Activated CD4-positive, alpha-beta memory T cell treated with anti-CD3 and anti-CD28 coated beads, Interleukin-2, amount 10 ng/mL, durations not matched to agents 7 days and 5 days (primary cell): ENCODE data around the gene AMDHD1. TPM values are rescaled to one million over a fixed set of nuclear protein-coding genes. Genes with fewer than 3 reads are reported as not detected.

Experiments
- CTCF ChIA-PET: fragments of 350-600 bp; sonication (Branson Sonifier 250); formaldehyde crosslinking; loops from one replicate; lab custom pipeline; 2021; ENCODE audit warnings: antibody characterized with exemption, inconsistent platforms; lab: Charles Lee
- POLR2A ChIA-PET: fragments of 350-600 bp; sonication (Branson Sonifier 250); formaldehyde crosslinking; loops from one replicate; lab custom pipeline; 2021; ENCODE audit warnings: antibody characterized with exemption; lab: Charles Lee
- DNase-seq: peaks from one replicate; pipeline ENCODE4 v3.0.0-alpha.2; 2020
- H3K27ac Mint-ChIP-seq: one replicate; pipeline ENCODE4 v1.8.0; 2021; ENCODE audit warnings: mild to moderate bottlenecking, mixed read lengths
- H3K27me3 Mint-ChIP-seq: one replicate; pipeline ENCODE4 v1.8.0; 2021; ENCODE audit warnings: mixed read lengths
- H3K36me3 Mint-ChIP-seq: one replicate; pipeline ENCODE4 v1.8.0; 2021; ENCODE audit warnings: low read depth, mixed read lengths
- H3K4me1 Mint-ChIP-seq: one replicate; pipeline ENCODE4 v1.8.0; 2021; ENCODE audit warnings: mixed read lengths
- H3K4me3 Mint-ChIP-seq: one replicate; pipeline ENCODE4 v1.8.0; 2021; ENCODE audit warnings: mild to moderate bottlenecking, mixed read lengths
- H3K9me3 Mint-ChIP-seq: one replicate; pipeline ENCODE4 v1.8.0; 2021; ENCODE audit warnings: mixed read lengths
- total RNA-seq, 2 experiments: library from RNA; stranded (reverse); gene quantifications; one replicate each; pipeline ENCODE4 v1.2.3, GENCODE V29; 2021

AMDHD1 gene
- total RNA-seq, 2 experiments from 2014 or later = 0.40 to 0.93 TPM

- ChIA-PET POLR2A (interaction anchor here (1.2 to 2.5 kb wide), 4 partner anchors 9 to 471 kb away, joined by 3 to 11 read pairs (median 4); partner anchors contain the start of gene METAP2), CTCF (interaction anchor here (0.8 to 4.3 kb wide), 8 partner anchors 9 to 573 kb away, joined by 3 to 34 read pairs (median 6); no protein-coding TSS in a partner anchor)
- H3K9me3 Mint-ChIP-seq = no peaks in the 10 kb centered on the region
- peaks cover 2% of the 10 kb centered on the region for H3K27me3 Mint-ChIP-seq
- DNase-seq = no peak
- no peaks in the 10 kb centered on the region for H3K36me3 Mint-ChIP-seq
- peak overlapping the region; percentile 95 for H3K4me3 Mint-ChIP-seq
- H3K27ac Mint-ChIP-seq = no peak overlapping the region
- H3K4me1 Mint-ChIP-seq = peaks cover 12% of the 10 kb centered on the region
These were observed 1.1 kb downstream of the AMDHD1 start for GRCh38 chr12:95944108-95944704.

GRCh38 chr12:95949477-95950206 lies 6.5 kb downstream of the AMDHD1 start:
- ChIA-PET POLR2A (no interaction called here), CTCF (no interaction called here)
- H3K4me1 Mint-ChIP-seq = no peaks in the 10 kb centered on the region
- no peak for DNase-seq
- H3K4me3 Mint-ChIP-seq = no peak overlapping the region
- no peaks in the 10 kb centered on the region for H3K36me3 Mint-ChIP-seq
- no peak overlapping the region for H3K27ac Mint-ChIP-seq
- H3K9me3 Mint-ChIP-seq = no peaks in the 10 kb centered on the region
- H3K27me3 Mint-ChIP-seq = peaks cover 23% of the 10 kb centered on the region

GRCh38 chr12:95951515-95951914 lies 8.4 kb downstream of the AMDHD1 start:
- Mint-ChIP-seq H3K9me3 (no peaks in the 10 kb centered on the region), H3K4me3 (no peak overlapping the region), H3K36me3 (no peaks in the 10 kb centered on the region), H3K27me3 (peaks cover 23% of the 10 kb centered on the region), H3K27ac (no peak overlapping the region), H3K4me1 (no peaks in the 10 kb centered on the region)
- no peak for DNase-seq
- POLR2A ChIA-PET = no interaction called here
- CTCF ChIA-PET = interaction anchor here (1.2 to 4.6 kb wide), 2 partner anchors 9 to 48 kb away, joined by 3 to 22 read pairs; partner anchors contain the start of genes AMDHD1 and CCDC38

- no peaks in the 10 kb centered on the region for H3K36me3 Mint-ChIP-seq
- no peak for DNase-seq
- CTCF ChIA-PET = interaction anchor here (0.6 to 4.6 kb wide), 4 partner anchors 10 to 36 kb away, joined by 3 to 22 read pairs (median 5); partner anchors contain the start of genes AMDHD1 and CCDC38
- H3K27ac Mint-ChIP-seq = no peak overlapping the region
- H3K4me1 Mint-ChIP-seq = no peaks in the 10 kb centered on the region
- no peaks in the 10 kb centered on the region for H3K9me3 Mint-ChIP-seq
- H3K27me3 Mint-ChIP-seq = peaks cover 23% of the 10 kb centered on the region
- POLR2A ChIA-PET = interaction anchor here (1.3 kb wide), 1 partner anchor 9 kb away, joined by 6 read pairs; no protein-coding TSS in a partner anchor
- no peak overlapping the region for H3K4me3 Mint-ChIP-seq
These were observed 9.9 kb downstream of the AMDHD1 start for GRCh38 chr12:95953000-95953399.

GRCh38 chr12:95955549-95956159 lies 12.5 kb downstream of the AMDHD1 start:
- ChIA-PET POLR2A (no interaction called here), CTCF (interaction anchor here (1.2 to 4.6 kb wide), 3 partner anchors 13 to 43 kb away, joined by 3 to 22 read pairs (median 5); partner anchors contain the start of genes AMDHD1 and CCDC38)
- Mint-ChIP-seq H3K36me3 (no peaks in the 10 kb centered on the region), H3K9me3 (no peaks in the 10 kb centered on the region), H3K4me1 (no peaks in the 10 kb centered on the region), H3K27me3 (peaks cover 16% of the 10 kb centered on the region), H3K27ac (no peak overlapping the region), H3K4me3 (no peak overlapping the region)
- DNase-seq = no peak

GRCh38 chr12:95956557-95957145 lies 13.5 kb downstream of the AMDHD1 start:
- DNase-seq = no peak
- POLR2A ChIA-PET = interaction anchor here (1.4 kb wide), 1 partner anchor 15 kb away, joined by 5 read pairs; the partner anchor contains the start of gene CCDC38

GRCh38 chr12:95959107-95959506 lies 16.0 kb downstream of the AMDHD1 start:
- Mint-ChIP-seq H3K27ac (no peak overlapping the region), H3K4me1 (no peaks in the 10 kb centered on the region), H3K36me3 (no peaks in the 10 kb centered on the region), H3K9me3 (no peaks in the 10 kb centered on the region), H3K27me3 (no peaks in the 10 kb centered on the region), H3K4me3 (no peak overlapping the region)
- no peak for DNase-seq
- ChIA-PET POLR2A (interaction anchor here (1.3 kb wide), 2 partner anchors 16 to 18 kb away, joined by 3 read pairs; partner anchors contain the start of genes AMDHD1 and CCDC38), CTCF (interaction anchor here (0.7 to 2.3 kb wide), 5 partner anchors 16 to 113 kb away, joined by 4 to 11 read pairs (median 5); partner anchors contain the start of genes AMDHD1 and CCDC38)

More at GRCh38 chr12:95956557-95957145, 13.5 kb downstream of the AMDHD1 start:
- Mint-ChIP-seq H3K4me1 (no peaks in the 10 kb centered on the region), H3K36me3 (no peaks in the 10 kb centered on the region), H3K27me3 (peaks cover 9% of the 10 kb centered on the region), H3K27ac (no peak overlapping the region), H3K9me3 (no peaks in the 10 kb centered on the region), H3K4me3 (no peak overlapping the region)
- CTCF ChIA-PET = interaction anchor here (1.5 kb wide), 1 partner anchor 42 kb away, joined by 3 read pairs; no protein-coding TSS in a partner anchor

- DNase-seq = no peak
- H3K27ac Mint-ChIP-seq = no peak overlapping the region
- POLR2A ChIA-PET = interaction anchor here (1.3 kb wide), 1 partner anchor 17 kb away, joined by 3 read pairs; the partner anchor contains the start of genes AMDHD1 and CCDC38
- no peaks in the 10 kb centered on the region for H3K36me3 Mint-ChIP-seq
- no peaks in the 10 kb centered on the region for H3K9me3 Mint-ChIP-seq
- no peaks in the 10 kb centered on the region for H3K4me1 Mint-ChIP-seq
- H3K4me3 Mint-ChIP-seq = no peak overlapping the region
- CTCF ChIA-PET = no interaction called here
- no peaks in the 10 kb centered on the region for H3K27me3 Mint-ChIP-seq
These were observed 17.1 kb downstream of the AMDHD1 start for GRCh38 chr12:95960241-95960640.

GRCh38 chr12:95962222-95962621 lies 19.1 kb downstream of the AMDHD1 start:
- H3K27ac Mint-ChIP-seq = no peak overlapping the region
- no peaks in the 10 kb centered on the region for H3K9me3 Mint-ChIP-seq
- H3K4me3 Mint-ChIP-seq = no peak overlapping the region
- ChIA-PET POLR2A (no interaction called here), CTCF (interaction anchor here (0.9 kb wide), 1 partner anchor 36 kb away, joined by 3 read pairs; no protein-coding TSS in a partner anchor)
- no peaks in the 10 kb centered on the region for H3K4me1 Mint-ChIP-seq
- H3K36me3 Mint-ChIP-seq = no peaks in the 10 kb centered on the region
- no peak for DNase-seq
- H3K27me3 Mint-ChIP-seq = no peaks in the 10 kb centered on the region

- H3K4me1 Mint-ChIP-seq = no peaks in the 10 kb centered on the region
- no peaks in the 10 kb centered on the region for H3K9me3 Mint-ChIP-seq
- ChIA-PET POLR2A (no interaction called here), CTCF (no interaction called here)
- H3K27me3 Mint-ChIP-seq = no peaks in the 10 kb centered on the region
- no peak overlapping the region for H3K4me3 Mint-ChIP-seq
- H3K27ac Mint-ChIP-seq = no peak overlapping the region
- DNase-seq = no peak
- H3K36me3 Mint-ChIP-seq = no peaks in the 10 kb centered on the region
These were observed 20.0 kb downstream of the AMDHD1 start for GRCh38 chr12:95963096-95963495.

- H3K36me3 Mint-ChIP-seq = no peaks in the 10 kb centered on the region
- CTCF ChIA-PET = interaction anchor here (1.5 kb wide), 1 partner anchor 32 kb away, joined by 4 read pairs; no protein-coding TSS in a partner anchor
- H3K4me1 Mint-ChIP-seq = no peaks in the 10 kb centered on the region
- POLR2A ChIA-PET = interaction anchor here (1.4 kb wide), 1 partner anchor 23 kb away, joined by 3 read pairs; the partner anchor contains the start of gene AMDHD1
- no peak for DNase-seq
- no peaks in the 10 kb centered on the region for H3K9me3 Mint-ChIP-seq
- no peak overlapping the region for H3K27ac Mint-ChIP-seq
- no peaks in the 10 kb centered on the region for H3K27me3 Mint-ChIP-seq
- H3K4me3 Mint-ChIP-seq = no peak overlapping the region
These were observed 23.2 kb downstream of the AMDHD1 start for GRCh38 chr12:95966287-95966870.

- Mint-ChIP-seq H3K27ac (no peak overlapping the region), H3K9me3 (no peaks in the 10 kb centered on the region), H3K4me3 (no peak overlapping the region), H3K4me1 (no peaks in the 10 kb centered on the region), H3K27me3 (no peaks in the 10 kb centered on the region), H3K36me3 (no peaks in the 10 kb centered on the region)
- CTCF ChIA-PET = interaction anchor here (1.5 kb wide), 1 partner anchor 32 kb away, joined by 4 read pairs; no protein-coding TSS in a partner anchor
- no peak for DNase-seq
- POLR2A ChIA-PET = interaction anchor here (1.4 kb wide), 1 partner anchor 24 kb away, joined by 3 read pairs; the partner anchor contains the start of gene AMDHD1
These were observed 24.2 kb downstream of the AMDHD1 start for GRCh38 chr12:95967301-95967700.
